ENCODE results near the gene CT45A1. TPM values are rescaled to one million over a fixed set of nuclear protein-coding genes. Genes with fewer than 3 reads are reported as not detected.

CT45A1 gene
- total and polyA plus RNA-seq, 2 donors (not counting 1 experiment from before 2014, with no cell fraction given) = not detected

Small RNAs within 50 kb of the gene (small RNA-seq; reads per million reads assigned to genes)
- not detected for gene AC240442.1 (ENCODE audit: insufficient read length, low read depth, low replicate concordance)

Other genes with a start within 250 kb of the CT45A1 start
- 42.4 and 46.2 TPM in 2 replicates for gene INTS6L, start 193.0 kb upstream of the CT45A1 start, total RNA-seq
- gene INTS6L, start 193.0 kb upstream of the CT45A1 start, polyA plus RNA-seq = 45.0 and 57.7 TPM in 2 replicates
- gene CT45A3, start 54.6 kb downstream of the CT45A1 start, total RNA-seq = not detected in 2 replicates
- not detected in 2 replicates for gene CT45A3, start 54.6 kb downstream of the CT45A1 start, polyA plus RNA-seq
- not detected in 2 replicates for gene CT45A5, start 71.9 kb downstream of the CT45A1 start, total RNA-seq
- not detected in 2 replicates for gene CT45A5, start 71.9 kb downstream of the CT45A1 start, polyA plus RNA-seq
- gene CT45A6, start 89.1 kb downstream of the CT45A1 start, total RNA-seq = not detected in 2 replicates
- not detected in 2 replicates for gene CT45A6, start 89.1 kb downstream of the CT45A1 start, polyA plus RNA-seq
- not detected in 2 replicates for gene CT45A2, start 106.4 kb downstream of the CT45A1 start, total RNA-seq
- not detected in 2 replicates for gene CT45A2, start 106.4 kb downstream of the CT45A1 start, polyA plus RNA-seq
- not detected in 2 replicates for gene CT45A7, start 123.6 kb downstream of the CT45A1 start, total RNA-seq
- gene CT45A7, start 123.6 kb downstream of the CT45A1 start, polyA plus RNA-seq = not detected in 2 replicates
- gene CT45A8, start 140.9 kb downstream of the CT45A1 start, total RNA-seq = not detected in 2 replicates
- not detected in 2 replicates for gene CT45A8, start 140.9 kb downstream of the CT45A1 start, polyA plus RNA-seq
- not detected in 2 replicates for gene CT45A9, start 158.2 kb downstream of the CT45A1 start, total RNA-seq
- gene CT45A9, start 158.2 kb downstream of the CT45A1 start, polyA plus RNA-seq = not detected in 2 replicates
- gene CT45A10, start 179.8 kb downstream of the CT45A1 start, total RNA-seq = not detected in 2 replicates
- not detected in 2 replicates for gene CT45A10, start 179.8 kb downstream of the CT45A1 start, polyA plus RNA-seq
- gene SAGE1, start 180.1 kb downstream of the CT45A1 start, total RNA-seq = not detected in 2 replicates
- 0.18 TPM in 1 of 2 replicates, not detected in the other for gene SAGE1, start 180.1 kb downstream of the CT45A1 start, polyA plus RNA-seq